Activated T-cell treated with anti-CD3 and anti-CD28 coated beads, Interleukin-2, amount 50 U/mL, for 24 hours (primary cell): ENCODE results near the gene FAM222B.
"Not testable (repeated sequence)": the region's sequence is repeated elsewhere in the genome, so short reads cannot be mapped to it uniquely, and the experiment has no call there.

ENCODE experiments used
- DNase-seq: peaks from one replicate; pipeline ENCODE4 v3.0.0-alpha.2; 2020
- H3K27ac Mint-ChIP-seq: 2 replicates; pipeline ENCODE4 v1.8.0; 2020; ENCODE audit warnings: mild to moderate bottlenecking, mixed read lengths
- H3K27me3 Mint-ChIP-seq: 2 replicates; pipeline ENCODE4 v1.8.0; 2020; ENCODE audit warnings: mixed read lengths
- H3K36me3 Mint-ChIP-seq: 2 replicates; pipeline ENCODE4 v1.8.0; 2020; ENCODE audit warnings: low read depth, mixed read lengths
- H3K4me1 Mint-ChIP-seq: 2 replicates; pipeline ENCODE4 v1.8.0; 2020; ENCODE audit warnings: low read depth, mixed read lengths
- H3K4me3 Mint-ChIP-seq: 2 replicates; pipeline ENCODE4 v1.8.0; 2020; ENCODE audit warnings: mild to moderate bottlenecking, moderate library complexity, mixed read lengths
- H3K9me3 Mint-ChIP-seq: 2 replicates; pipeline ENCODE4 v1.8.0; 2020; ENCODE audit warnings: mixed read lengths

The FAM222B gene

GRCh38 chr17:28878981-28879380 lies 36.4 kb upstream of the FAM222B start:
- Mint-ChIP-seq H3K9me3 (no peaks in the 10 kb centered on the region), H3K27me3 (no peaks in the 10 kb centered on the region), H3K4me1 (peaks cover 40% of the 10 kb centered on the region), H3K36me3 (peaks cover 60% of the 10 kb centered on the region), H3K27ac (no peak overlapping the region), H3K4me3 (no peak overlapping the region)
- DNase-seq: no peak

GRCh38 chr17:28878158-28878910 lies 35.7 kb upstream of the FAM222B start:
- peaks cover 56% of the 10 kb centered on the region for H3K36me3 Mint-ChIP-seq
- no peak for DNase-seq
- no peaks in the 10 kb centered on the region for H3K27me3 Mint-ChIP-seq

GRCh38 chr17:28877150-28877711 lies 34.6 kb upstream of the FAM222B start:
- H3K9me3 Mint-ChIP-seq, H3K27ac Mint-ChIP-seq, DNase-seq, H3K27me3 Mint-ChIP-seq, H3K4me3 Mint-ChIP-seq: not testable (repeated sequence)
- peaks cover 45% of the 10 kb centered on the region for H3K36me3 Mint-ChIP-seq
- H3K4me1 Mint-ChIP-seq: peaks cover 44% of the 10 kb centered on the region

More at GRCh38 chr17:28878158-28878910, 35.7 kb upstream of the FAM222B start:
- no peaks in the 10 kb centered on the region for H3K9me3 Mint-ChIP-seq
- H3K4me1 Mint-ChIP-seq: peaks cover 40% of the 10 kb centered on the region
- H3K27ac Mint-ChIP-seq: peak overlapping the region; percentile 67
- no peak overlapping the region for H3K4me3 Mint-ChIP-seq

GRCh38 chr17:28875848-28876550 lies 33.4 kb upstream of the FAM222B start:
- DNase-seq: peak; percentile 47
- peak overlapping the region; percentile 18 for H3K4me3 Mint-ChIP-seq
- no peaks in the 10 kb centered on the region for H3K27me3 Mint-ChIP-seq
- H3K36me3 Mint-ChIP-seq: peaks cover 33% of the 10 kb centered on the region
- H3K27ac Mint-ChIP-seq: peak overlapping the region; percentile 90
- no peaks in the 10 kb centered on the region for H3K9me3 Mint-ChIP-seq
- H3K4me1 Mint-ChIP-seq: peaks cover 54% of the 10 kb centered on the region

- no peaks in the 10 kb centered on the region for H3K27me3 Mint-ChIP-seq
- H3K27ac Mint-ChIP-seq: no peak overlapping the region
- H3K4me3 Mint-ChIP-seq: no peak overlapping the region
- no peaks in the 10 kb centered on the region for H3K9me3 Mint-ChIP-seq
- no peak for DNase-seq
- H3K36me3 Mint-ChIP-seq: peaks cover 20% of the 10 kb centered on the region
- H3K4me1 Mint-ChIP-seq: peaks cover 56% of the 10 kb centered on the region
These were observed 32.2 kb upstream of the FAM222B start for GRCh38 chr17:28874750-28875149.

- Mint-ChIP-seq H3K4me1 (peaks cover 56% of the 10 kb centered on the region), H3K27ac (no peak overlapping the region), H3K27me3 (no peaks in the 10 kb centered on the region), H3K9me3 (no peaks in the 10 kb centered on the region), H3K36me3 (peaks cover 11% of the 10 kb centered on the region), H3K4me3 (no peak overlapping the region)
- no peak for DNase-seq
These were observed 31.2 kb upstream of the FAM222B start for GRCh38 chr17:28873839-28874238.

GRCh38 chr17:28871056-28871579 lies 28.5 kb upstream of the FAM222B start:
- Mint-ChIP-seq H3K27me3 (no peaks in the 10 kb centered on the region), H3K36me3 (no peaks in the 10 kb centered on the region), H3K4me3 (no peak overlapping the region), H3K27ac (peak overlapping the region; percentile 85), H3K9me3 (no peaks in the 10 kb centered on the region), H3K4me1 (peaks cover 31% of the 10 kb centered on the region)
- DNase-seq: peak; percentile 56

GRCh38 chr17:28867276-28867675 lies 24.7 kb upstream of the FAM222B start:
- Mint-ChIP-seq H3K4me1 (peaks cover 15% of the 10 kb centered on the region), H3K27me3 (no peaks in the 10 kb centered on the region), H3K27ac (no peak overlapping the region), H3K4me3 (no peak overlapping the region), H3K9me3 (no peaks in the 10 kb centered on the region), H3K36me3 (peaks cover 3% of the 10 kb centered on the region)
- no peak for DNase-seq

GRCh38 chr17:28865946-28866752 lies 23.6 kb upstream of the FAM222B start:
- H3K4me1 Mint-ChIP-seq: peaks cover 6% of the 10 kb centered on the region
- H3K36me3 Mint-ChIP-seq: peaks cover 13% of the 10 kb centered on the region
- no peak for DNase-seq
- no peak overlapping the region for H3K27ac Mint-ChIP-seq
- H3K9me3 Mint-ChIP-seq: no peaks in the 10 kb centered on the region
- no peaks in the 10 kb centered on the region for H3K27me3 Mint-ChIP-seq
- no peak overlapping the region for H3K4me3 Mint-ChIP-seq

- Mint-ChIP-seq H3K9me3 (no peaks in the 10 kb centered on the region), H3K27me3 (no peaks in the 10 kb centered on the region), H3K4me3 (no peak overlapping the region), H3K27ac (no peak overlapping the region), H3K4me1 (peaks cover 3% of the 10 kb centered on the region), H3K36me3 (peaks cover 21% of the 10 kb centered on the region)
- DNase-seq: no peak
These were observed 22.6 kb upstream of the FAM222B start for GRCh38 chr17:28864991-28865849.

GRCh38 chr17:28863953-28864352 lies 21.4 kb upstream of the FAM222B start:
- no peak overlapping the region for H3K27ac Mint-ChIP-seq
- peaks cover 32% of the 10 kb centered on the region for H3K36me3 Mint-ChIP-seq
- no peaks in the 10 kb centered on the region for H3K27me3 Mint-ChIP-seq
- no peaks in the 10 kb centered on the region for H3K9me3 Mint-ChIP-seq
- peaks cover 3% of the 10 kb centered on the region for H3K4me1 Mint-ChIP-seq
- no peak for DNase-seq
- no peak overlapping the region for H3K4me3 Mint-ChIP-seq

- peaks cover 46% of the 10 kb centered on the region for H3K36me3 Mint-ChIP-seq
- H3K27me3 Mint-ChIP-seq: no peaks in the 10 kb centered on the region
- H3K4me1 Mint-ChIP-seq: peaks cover 13% of the 10 kb centered on the region
- no peak for DNase-seq
- H3K27ac Mint-ChIP-seq: no peak overlapping the region
- H3K4me3 Mint-ChIP-seq: no peak overlapping the region
- no peaks in the 10 kb centered on the region for H3K9me3 Mint-ChIP-seq
These were observed 20.0 kb upstream of the FAM222B start for GRCh38 chr17:28862561-28862960.

- Mint-ChIP-seq H3K4me1 (peaks cover 18% of the 10 kb centered on the region), H3K4me3 (no peak overlapping the region), H3K36me3 (peaks cover 55% of the 10 kb centered on the region), H3K9me3 (no peaks in the 10 kb centered on the region), H3K27ac (peak overlapping the region; percentile 38), H3K27me3 (no peaks in the 10 kb centered on the region)
- DNase-seq: no peak
These were observed 19.0 kb upstream of the FAM222B start for GRCh38 chr17:28861393-28862203.
